SJSA1 (cell line): ENCODE measurements around the gene KSR2. TPM values are rescaled to one million over a fixed set of nuclear protein-coding genes. Genes with fewer than 3 reads are reported as not detected.
"Not testable (repeated sequence)": the region's sequence is repeated elsewhere in the genome, so short reads cannot be mapped to it uniquely, and the experiment has no call there.

Source experiments
- DNase-seq, 2 experiments: peaks; one replicate each; pipeline ENCODE4 v3.0.0-alpha.2; 2015 to 2020; ENCODE audit warnings: low spot score in 2 of 2, low read depth in 1 of 2
- H3K27ac ChIP-seq: fragments of 250-450 bp; sonication (Bioruptor Pico); 2 replicates; pipeline ENCODE4 v1.5.1; 2020; ENCODE audit warnings: mild to moderate bottlenecking, moderate library complexity
- H3K27me3 ChIP-seq: fragments of 250-450 bp; sonication (Bioruptor Pico); replicated peaks from 2 replicates; pipeline ENCODE4 v1.5.1; 2020; ENCODE audit warnings: mild to moderate bottlenecking, moderate library complexity
- H3K36me3 ChIP-seq: fragments of 250-450 bp; sonication (Bioruptor Pico); 2 replicates; pipeline ENCODE4 v1.5.1; 2020; ENCODE audit warnings: mild to moderate bottlenecking
- H3K4me1 ChIP-seq: fragments of 250-450 bp; sonication (Bioruptor Pico); replicated peaks from 2 replicates; pipeline ENCODE4 v1.6.1; 2021; ENCODE audit warnings: mild to moderate bottlenecking
- H3K4me3 ChIP-seq: fragments of 250-450 bp; sonication (Bioruptor Pico); 2 replicates; pipeline ENCODE4 v1.5.1; 2020; ENCODE audit warnings: mild to moderate bottlenecking
- H3K9me3 ChIP-seq: fragments of 250-450 bp; sonication (Bioruptor Pico); replicated peaks from 2 replicates; pipeline ENCODE4 v1.5.1; 2020; ENCODE audit warnings: mild to moderate bottlenecking
- total RNA-seq: library from RNA; depleted of rRNA; stranded (reverse); fragments of >200 nt; shearing (Covaris generic); gene quantifications from 2 replicates; pipeline ENCODE4 v1.2.3, GENCODE V29; 2014

KSR2 gene
- total RNA-seq, 1 experiment from 2014 or later: 0.03 TPM

DNA sequence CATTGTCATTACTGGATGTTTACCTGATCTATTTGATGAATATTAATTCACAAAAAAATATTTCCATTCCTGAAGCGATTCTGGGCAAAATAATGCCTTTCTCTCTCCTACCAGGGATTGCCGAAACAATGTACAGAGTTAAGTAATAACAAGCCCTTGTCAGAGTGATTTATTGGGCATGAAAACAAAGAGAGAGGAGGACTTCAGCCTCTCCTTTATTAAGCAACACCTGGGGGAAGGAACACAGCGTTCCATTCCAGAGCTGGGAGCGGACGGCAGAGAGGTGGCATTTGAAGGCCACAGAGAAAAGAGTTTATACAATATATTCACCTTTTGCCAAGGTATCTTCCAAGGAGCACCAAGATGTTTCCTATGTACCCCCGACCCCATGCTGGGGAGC is 165.8 kb downstream of the KSR2 start:
- no peak overlapping the region for H3K27ac ChIP-seq
- no peaks in the 10 kb centered on the region for H3K4me1 ChIP-seq
- DNase-seq: no peak
- H3K4me3 ChIP-seq: no peak overlapping the region
- H3K9me3 ChIP-seq: no peaks in the 10 kb centered on the region
- no peaks in the 10 kb centered on the region for H3K27me3 ChIP-seq
- no peaks in the 10 kb centered on the region for H3K36me3 ChIP-seq

DNA sequence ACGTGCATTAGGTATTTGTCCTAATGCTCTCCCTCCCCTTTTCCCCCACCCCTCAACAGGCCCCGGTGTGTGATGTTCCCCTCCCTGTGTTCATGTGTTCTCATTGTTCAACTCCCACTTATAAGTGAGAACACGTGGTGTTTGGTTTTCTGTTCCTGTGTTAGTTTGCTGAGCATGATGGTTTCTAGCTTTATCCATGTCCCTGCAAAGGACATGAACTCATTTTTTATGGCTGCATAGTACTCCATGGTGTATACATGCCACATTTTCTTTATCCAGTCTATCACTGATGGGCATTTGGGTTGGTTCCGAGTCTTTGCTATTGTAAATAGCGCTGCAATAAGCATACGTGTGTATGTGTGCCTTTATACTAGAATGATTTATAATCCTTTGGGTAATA is 168.1 kb downstream of the KSR2 start:
- not testable (repeated sequence) for H3K4me3 ChIP-seq, H3K27me3 ChIP-seq, DNase-seq, H3K4me1 ChIP-seq, H3K36me3 ChIP-seq, H3K9me3 ChIP-seq, H3K27ac ChIP-seq

DNA sequence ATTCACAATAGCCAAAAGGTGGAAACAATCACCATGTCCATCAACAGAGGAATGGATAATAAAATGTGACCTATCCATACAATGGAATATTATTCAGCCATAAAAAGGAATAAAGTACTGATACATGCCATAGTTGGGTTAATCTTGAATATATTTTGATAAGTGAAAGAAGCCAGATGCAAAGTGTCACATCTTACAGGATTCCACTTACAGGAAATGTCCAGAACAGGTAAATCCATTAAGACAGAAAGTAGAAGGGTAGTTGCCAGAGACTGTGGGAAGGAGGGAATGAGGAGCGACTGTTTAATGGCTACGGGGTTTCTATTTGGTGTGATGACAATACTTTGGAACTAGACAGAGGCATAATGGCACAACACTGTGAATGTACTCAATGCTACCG is 171.6 kb downstream of the KSR2 start:
- Histone ChIP-seq H3K36me3 (no peaks in the 10 kb centered on the region), H3K27ac (no peak overlapping the region), H3K4me3 (no peak overlapping the region), H3K4me1 (no peaks in the 10 kb centered on the region), H3K27me3 (no peaks in the 10 kb centered on the region), H3K9me3 (no peaks in the 10 kb centered on the region)
- no peak for DNase-seq

DNA sequence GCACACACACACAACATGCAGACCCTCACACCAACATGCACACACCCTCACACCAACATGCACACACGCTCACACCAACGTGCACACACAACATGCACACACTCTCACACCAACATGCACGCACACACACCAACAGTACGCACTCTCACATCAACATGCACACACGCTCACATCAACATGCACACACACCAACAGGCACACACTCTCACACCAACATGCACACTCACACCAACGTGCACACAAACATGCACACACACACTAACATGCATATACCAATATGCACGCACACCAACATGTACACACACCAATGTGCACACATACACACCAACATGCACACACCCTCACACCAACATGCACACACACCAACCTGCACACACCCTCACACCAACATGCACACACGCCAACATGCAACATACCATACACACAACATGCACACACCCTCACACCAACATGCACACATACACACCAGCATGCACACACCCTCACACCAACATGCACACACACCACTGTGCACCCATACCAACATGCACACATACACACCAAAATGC is 175.8 kb downstream of the KSR2 start:
- Histone ChIP-seq H3K36me3 (no peaks in the 10 kb centered on the region), H3K27ac (no peak overlapping the region), H3K9me3 (no peaks in the 10 kb centered on the region), H3K27me3 (no peaks in the 10 kb centered on the region), H3K4me3 (no peak overlapping the region), H3K4me1 (no peaks in the 10 kb centered on the region)
- DNase-seq: no peak

DNA sequence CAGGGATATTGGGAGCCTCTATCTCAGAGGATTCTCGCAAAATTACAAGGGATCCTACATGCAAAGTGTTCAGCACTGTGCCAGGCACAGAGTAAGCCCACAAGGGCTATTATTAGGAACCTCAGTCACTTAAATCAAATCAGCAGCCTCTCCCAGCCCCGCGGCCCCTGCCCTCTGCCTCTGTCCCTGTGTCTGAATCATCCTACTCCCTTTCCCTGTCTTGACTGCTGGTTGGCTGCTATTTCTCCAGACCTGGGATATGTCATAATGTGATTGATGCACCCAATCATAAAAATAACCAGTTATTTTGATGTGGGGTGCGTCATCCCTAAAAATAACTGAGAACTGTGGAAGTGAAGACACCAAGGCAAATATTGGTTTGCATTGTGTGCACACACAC is 176.3 kb downstream of the KSR2 start:
- no peaks in the 10 kb centered on the region for H3K4me1 ChIP-seq
- no peak overlapping the region for H3K4me3 ChIP-seq
- H3K9me3 ChIP-seq: no peaks in the 10 kb centered on the region
- no peaks in the 10 kb centered on the region for H3K36me3 ChIP-seq
- DNase-seq: no peak
- H3K27ac ChIP-seq: no peak overlapping the region
- no peaks in the 10 kb centered on the region for H3K27me3 ChIP-seq

DNA sequence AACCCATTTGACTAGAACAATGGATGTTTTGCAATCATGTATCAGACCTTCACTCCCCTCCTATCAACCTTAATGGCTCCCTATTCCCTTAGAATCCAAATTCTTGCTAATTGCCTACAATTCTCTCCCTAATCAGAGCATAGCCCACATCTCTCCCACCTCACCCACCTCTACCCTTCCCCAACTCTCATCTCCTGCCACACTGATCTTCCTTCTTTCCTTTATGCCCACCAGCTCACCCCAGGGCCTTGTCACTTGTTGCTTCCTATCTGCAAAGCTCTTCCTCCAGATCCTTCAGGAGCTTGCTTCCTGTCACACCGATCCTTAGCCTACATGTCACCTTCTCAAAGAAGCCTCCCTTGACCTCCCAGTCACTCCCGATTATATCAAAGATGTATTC is 177.8 kb downstream of the KSR2 start:
- Histone ChIP-seq H3K9me3 (no peaks in the 10 kb centered on the region), H3K27me3 (no peaks in the 10 kb centered on the region), H3K4me1 (no peaks in the 10 kb centered on the region), H3K4me3 (no peak overlapping the region), H3K36me3 (no peaks in the 10 kb centered on the region), H3K27ac (no peak overlapping the region)
- DNase-seq: no peak

DNA sequence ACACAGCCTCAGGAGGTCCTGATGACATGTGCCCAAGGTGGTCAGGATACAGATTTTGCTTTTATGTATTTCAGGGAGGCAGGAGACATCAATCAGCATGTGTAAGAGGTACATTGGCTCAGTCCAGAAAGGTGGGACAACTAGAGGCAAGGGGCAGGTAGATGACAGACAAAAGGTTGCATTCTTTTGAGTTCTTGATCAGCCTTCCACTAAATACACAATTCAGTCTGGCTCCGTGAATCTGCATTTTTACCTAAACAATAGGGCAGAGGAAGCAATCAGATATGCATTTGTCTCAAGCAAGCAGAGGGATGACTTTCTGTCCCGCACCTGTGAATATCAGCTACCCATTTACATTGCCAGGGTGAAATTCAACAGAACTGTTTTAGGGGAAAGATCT is 178.6 kb downstream of the KSR2 start:
- no peaks in the 10 kb centered on the region for H3K27me3 ChIP-seq
- H3K36me3 ChIP-seq: no peaks in the 10 kb centered on the region
- no peak overlapping the region for H3K27ac ChIP-seq
- H3K9me3 ChIP-seq: no peaks in the 10 kb centered on the region
- DNase-seq: no peak
- H3K4me3 ChIP-seq: no peak overlapping the region
- no peaks in the 10 kb centered on the region for H3K4me1 ChIP-seq

DNA sequence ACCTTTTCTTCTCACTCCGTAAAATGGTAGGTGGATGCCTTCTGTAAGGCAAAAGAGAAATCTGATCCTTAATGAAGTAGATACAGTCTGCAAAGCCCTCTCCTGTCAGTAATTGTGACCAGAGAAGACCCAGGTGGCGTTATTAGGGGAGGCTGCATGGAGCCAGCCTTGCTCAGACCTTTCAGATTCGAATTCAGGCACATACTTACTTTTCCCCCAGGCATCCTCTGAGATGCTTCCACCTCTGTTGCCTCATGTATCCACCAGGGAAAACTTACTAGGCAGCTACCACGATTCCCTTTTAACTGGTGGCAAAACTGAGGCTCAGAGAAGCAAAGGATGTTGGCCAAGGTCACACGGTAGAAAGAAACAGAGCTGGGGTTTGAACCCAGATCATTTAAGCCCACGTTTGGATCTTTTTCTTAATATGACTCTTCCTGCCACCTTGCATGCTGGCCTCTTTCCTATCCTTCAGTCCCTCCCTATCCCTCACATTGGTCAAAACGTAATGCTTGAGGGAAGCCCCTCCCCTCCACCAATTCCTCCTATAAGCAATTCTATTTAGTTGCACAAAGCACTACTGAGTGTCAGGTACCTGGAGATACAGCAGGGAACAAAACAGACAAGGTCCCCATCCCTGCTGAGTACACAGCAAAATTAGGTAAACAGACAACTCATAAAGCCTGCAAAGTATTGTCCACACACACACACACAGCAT is 179.4 kb downstream of the KSR2 start:
- Histone ChIP-seq H3K27ac (no peak overlapping the region), H3K4me1 (no peaks in the 10 kb centered on the region), H3K36me3 (no peaks in the 10 kb centered on the region), H3K4me3 (no peak overlapping the region), H3K27me3 (no peaks in the 10 kb centered on the region), H3K9me3 (no peaks in the 10 kb centered on the region)
- DNase-seq: no peak

DNA sequence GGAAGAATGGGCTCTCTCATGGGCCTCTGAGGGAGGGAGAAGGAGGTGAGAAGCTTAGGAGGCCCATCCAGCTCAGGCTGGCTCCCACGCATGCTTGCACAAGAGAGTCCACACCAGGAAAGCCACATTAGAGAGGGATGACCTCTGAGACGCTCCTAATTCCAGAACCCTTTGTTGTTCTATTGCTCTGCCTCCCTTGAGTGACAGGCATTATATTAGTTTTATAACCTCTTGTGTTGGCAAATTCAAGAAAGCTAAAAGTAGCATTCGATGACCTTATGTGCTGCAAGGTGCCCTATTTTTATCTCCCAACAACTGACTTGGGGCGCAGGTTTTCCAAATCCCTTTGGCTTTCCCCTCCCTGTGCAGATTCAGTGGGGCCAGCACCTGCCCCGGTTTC is 190.1 kb downstream of the KSR2 start:
- H3K4me1 ChIP-seq: no peaks in the 10 kb centered on the region
- no peak for DNase-seq
- H3K27ac ChIP-seq: no peak overlapping the region
- no peaks in the 10 kb centered on the region for H3K36me3 ChIP-seq
- no peaks in the 10 kb centered on the region for H3K9me3 ChIP-seq
- no peaks in the 10 kb centered on the region for H3K27me3 ChIP-seq
- H3K4me3 ChIP-seq: no peak overlapping the region

DNA sequence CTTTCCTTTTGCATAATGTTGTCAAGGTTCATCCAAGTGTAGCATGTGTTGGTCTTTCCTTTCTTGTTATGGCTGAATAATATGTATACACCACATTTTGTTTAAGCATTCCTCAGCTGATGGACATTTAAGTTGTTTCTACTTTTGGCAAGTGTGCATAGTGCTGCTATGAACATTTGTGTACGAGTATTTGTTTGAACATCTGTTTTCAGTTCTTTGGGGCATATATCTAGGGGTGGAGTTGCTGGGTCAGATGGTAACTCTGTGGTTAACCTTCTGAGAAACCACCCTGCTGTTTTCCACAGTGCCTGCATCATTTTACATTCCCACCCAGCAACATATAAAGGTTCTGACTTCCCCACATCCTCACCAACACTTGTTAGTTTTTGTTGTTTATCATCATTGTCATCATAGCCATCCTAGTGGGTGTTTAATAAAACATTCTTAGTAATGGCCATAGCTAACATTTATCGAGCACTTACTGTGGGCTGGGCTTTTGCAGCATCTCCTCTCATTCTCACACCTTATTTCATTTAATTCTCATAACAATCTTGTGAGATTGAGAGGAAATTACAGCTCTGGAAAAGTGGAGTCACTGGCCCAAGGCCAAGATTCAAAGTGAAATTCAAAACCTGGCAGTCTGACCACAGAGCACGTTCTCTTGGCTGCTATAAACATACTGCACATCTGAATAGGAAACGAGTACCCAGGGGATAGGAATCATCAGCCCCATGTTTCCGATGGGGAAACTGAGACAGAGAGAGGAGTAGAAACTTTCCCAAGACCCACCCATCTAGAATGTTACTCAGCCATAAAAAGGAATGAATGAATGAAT is 193.6 kb downstream of the KSR2 start:
- Histone ChIP-seq H3K4me3 (no peak overlapping the region), H3K36me3 (no peaks in the 10 kb centered on the region), H3K9me3 (no peaks in the 10 kb centered on the region), H3K27me3 (no peaks in the 10 kb centered on the region), H3K4me1 (no peaks in the 10 kb centered on the region), H3K27ac (no peak overlapping the region)
- peak in 1 of 2 experiments; percentile 5 for DNase-seq

DNA sequence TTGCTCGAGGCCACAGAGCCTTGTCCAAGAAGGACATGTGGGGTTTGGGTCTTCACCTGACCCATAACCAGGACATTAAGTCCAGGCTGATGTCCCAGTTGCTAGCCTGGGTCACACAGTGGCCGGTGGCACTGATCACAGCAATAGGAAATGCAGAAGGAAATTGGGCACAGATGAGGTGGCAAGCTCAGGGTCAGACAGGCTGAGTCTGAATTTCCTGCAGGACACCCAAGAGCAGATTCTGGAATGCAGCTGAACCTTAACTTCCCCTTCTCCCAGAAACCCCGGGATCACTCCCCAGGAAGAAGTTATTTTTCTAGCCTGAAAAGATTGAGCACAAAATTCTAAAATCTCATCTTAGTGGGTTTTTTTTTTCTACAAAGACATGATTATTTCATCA is 199.9 kb downstream of the KSR2 start:
- DNase-seq: no peak
- no peaks in the 10 kb centered on the region for H3K4me1 ChIP-seq
- H3K27me3 ChIP-seq: no peaks in the 10 kb centered on the region
- H3K4me3 ChIP-seq: no peak overlapping the region
- no peak overlapping the region for H3K27ac ChIP-seq
- H3K36me3 ChIP-seq: no peaks in the 10 kb centered on the region
- H3K9me3 ChIP-seq: no peaks in the 10 kb centered on the region; the same call in 1 of the 2 replicates

DNA sequence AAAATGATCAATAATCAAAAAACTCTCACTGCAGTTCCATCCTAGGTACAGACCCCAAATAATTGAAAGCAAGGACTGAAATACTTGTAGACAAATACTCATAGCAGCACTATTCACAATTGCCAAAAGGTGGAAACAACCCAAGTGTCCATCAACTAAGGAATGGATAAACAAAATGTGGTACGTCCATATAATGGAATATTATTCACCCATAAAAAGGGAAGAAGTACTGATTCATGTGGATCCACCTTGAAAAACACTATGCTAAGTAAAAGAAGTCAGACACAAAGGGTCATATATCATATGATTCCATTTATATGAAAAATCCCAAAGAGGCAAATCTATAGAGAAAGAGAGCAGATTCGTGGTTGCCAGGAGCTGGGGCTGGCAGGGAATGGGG is 202.8 kb downstream of the KSR2 start:
- Histone ChIP-seq H3K27ac (no peak overlapping the region), H3K9me3 (no peaks in the 10 kb centered on the region; the same call in 1 of the 2 replicates), H3K4me3 (no peak overlapping the region), H3K4me1 (no peaks in the 10 kb centered on the region), H3K36me3 (no peaks in the 10 kb centered on the region), H3K27me3 (no peaks in the 10 kb centered on the region)
- DNase-seq: no peak

DNA sequence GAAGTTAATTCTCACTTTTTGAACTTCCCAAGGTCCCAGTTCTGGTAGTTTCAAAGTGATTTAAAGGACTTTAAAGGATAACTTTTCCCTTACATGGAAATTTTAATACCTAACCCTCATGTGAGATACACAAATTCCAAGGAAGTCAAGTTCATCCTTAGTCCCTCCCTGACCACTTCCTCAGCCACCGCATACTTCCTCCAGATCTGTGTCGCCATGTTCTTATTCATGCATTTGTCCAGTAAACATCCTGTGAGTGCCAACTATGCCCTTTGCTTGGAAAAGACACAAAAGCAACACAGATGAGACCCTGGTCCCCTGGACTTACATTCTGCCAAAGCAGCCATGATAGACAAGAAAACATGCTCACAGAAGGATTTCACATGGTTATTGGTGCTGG is 206.6 kb downstream of the KSR2 start:
- DNase-seq: no peak
- no peaks in the 10 kb centered on the region for H3K4me1 ChIP-seq
- H3K27ac ChIP-seq: no peak overlapping the region
- H3K4me3 ChIP-seq: no peak overlapping the region
- H3K9me3 ChIP-seq: no peaks in the 10 kb centered on the region; the same call in 1 of the 2 replicates
- H3K27me3 ChIP-seq: no peaks in the 10 kb centered on the region
- no peaks in the 10 kb centered on the region for H3K36me3 ChIP-seq

DNA sequence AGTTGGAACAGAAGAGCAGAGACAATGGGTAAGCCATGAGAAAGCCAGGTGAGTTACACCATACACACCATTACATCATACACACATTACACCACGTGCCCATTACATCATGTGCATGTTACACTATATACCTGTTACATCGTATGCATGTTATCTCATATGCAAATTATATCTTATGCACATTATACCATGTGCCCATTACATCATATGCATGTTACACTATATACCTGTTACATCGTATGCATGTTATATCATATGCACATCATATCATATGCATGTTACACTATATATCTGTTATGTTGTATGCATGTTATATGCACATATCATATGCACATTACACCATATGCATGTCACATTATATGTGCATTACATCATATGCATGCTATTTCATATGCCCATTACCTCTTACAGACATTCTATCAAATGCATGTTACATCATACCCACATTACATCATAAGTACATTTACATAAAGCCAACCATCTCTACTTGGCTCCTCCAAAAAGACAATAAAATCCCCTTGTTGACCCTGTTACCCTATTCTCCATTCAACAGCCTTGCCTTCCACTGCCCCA is 207.2 kb downstream of the KSR2 start:
- Histone ChIP-seq H3K4me3 (no peak overlapping the region), H3K27me3 (no peaks in the 10 kb centered on the region), H3K4me1 (no peaks in the 10 kb centered on the region), H3K36me3 (no peaks in the 10 kb centered on the region), H3K9me3 (no peaks in the 10 kb centered on the region; the same call in 1 of the 2 replicates), H3K27ac (no peak overlapping the region)
- DNase-seq: no peak
